ENCODE data around the gene PPP4R4.

- no peak for TF ChIP-seq POLR2A (IDR thresholded peaks at IDR 0.05)
- TF ChIP-seq, protein P1, sequence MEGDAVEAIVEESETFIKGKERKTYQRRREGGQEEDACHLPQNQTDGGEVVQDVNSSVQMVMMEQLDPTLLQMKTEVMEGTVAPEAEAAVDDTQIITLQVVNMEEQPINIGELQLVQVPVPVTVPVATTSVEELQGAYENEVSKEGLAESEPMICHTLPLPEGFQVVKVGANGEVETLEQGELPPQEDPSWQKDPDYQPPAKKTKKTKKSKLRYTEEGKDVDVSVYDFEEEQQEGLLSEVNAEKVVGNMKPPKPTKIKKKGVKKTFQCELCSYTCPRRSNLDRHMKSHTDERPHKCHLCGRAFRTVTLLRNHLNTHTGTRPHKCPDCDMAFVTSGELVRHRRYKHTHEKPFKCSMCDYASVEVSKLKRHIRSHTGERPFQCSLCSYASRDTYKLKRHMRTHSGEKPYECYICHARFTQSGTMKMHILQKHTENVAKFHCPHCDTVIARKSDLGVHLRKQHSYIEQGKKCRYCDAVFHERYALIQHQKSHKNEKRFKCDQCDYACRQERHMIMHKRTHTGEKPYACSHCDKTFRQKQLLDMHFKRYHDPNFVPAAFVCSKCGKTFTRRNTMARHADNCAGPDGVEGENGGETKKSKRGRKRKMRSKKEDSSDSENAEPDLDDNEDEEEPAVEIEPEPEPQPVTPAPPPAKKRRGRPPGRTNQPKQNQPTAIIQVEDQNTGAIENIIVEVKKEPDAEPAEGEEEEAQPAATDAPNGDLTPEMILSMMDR (IDR thresholded peaks at IDR 0.05): no peak
These were observed 30.4 kb upstream of the PPP4R4 start for GRCh38 chr14:94143711-94144110.
